HG03378 (cell line): ENCODE data around the gene CDHR3.
"Not testable (repeated sequence)": the region's sequence is repeated elsewhere in the genome, so short reads cannot be mapped to it uniquely, and the experiment has no call there.

ENCODE experiments used
- ATAC-seq: cut with Tn5 transposase; IDR thresholded peaks from one replicate; pipeline ENCODE4 v1.9.1; 2021; ENCODE audit warnings: mild to moderate bottlenecking, moderate library complexity; ENCODE audit not compliant: unreplicated experiment

Gene CDHR3

GRCh38 chr7:105990727-105991453, 27.8 kb downstream of the CDHR3 start:
- no peak for ATAC-seq

GRCh38 chr7:105992905-105993304, 29.8 kb downstream of the CDHR3 start:
- ATAC-seq: no peak

GRCh38 chr7:105996860-105997737, 34.0 kb downstream of the CDHR3 start:
- no peak for ATAC-seq

- no peak for ATAC-seq
These were observed 36.2 kb downstream of the CDHR3 start for GRCh38 chr7:105999256-105999655.

- no peak for ATAC-seq
These were observed 38.1 kb downstream of the CDHR3 start for GRCh38 chr7:106001196-106001595.

GRCh38 chr7:106001886-106002285, 38.8 kb downstream of the CDHR3 start:
- ATAC-seq: no peak

GRCh38 chr7:106003525-106004064, 40.5 kb downstream of the CDHR3 start:
- no peak for ATAC-seq

- no peak for ATAC-seq
These were observed 43.8 kb downstream of the CDHR3 start for GRCh38 chr7:106006906-106007305.

GRCh38 chr7:106007796-106008195, 44.7 kb downstream of the CDHR3 start:
- not testable (repeated sequence) for ATAC-seq

- no peak for ATAC-seq
These were observed 46.6 kb downstream of the CDHR3 start for GRCh38 chr7:106009503-106010226.

GRCh38 chr7:106010331-106010730, 47.3 kb downstream of the CDHR3 start:
- ATAC-seq: no peak

GRCh38 chr7:106010866-106011265, 47.8 kb downstream of the CDHR3 start:
- no peak for ATAC-seq

- ATAC-seq: no peak
These were observed 49.1 kb downstream of the CDHR3 start for GRCh38 chr7:106012184-106012583.

GRCh38 chr7:106012935-106013439, 49.9 kb downstream of the CDHR3 start:
- no peak for ATAC-seq

GRCh38 chr7:106015381-106016218, 52.5 kb downstream of the CDHR3 start:
- ATAC-seq: no peak

GRCh38 chr7:106016331-106016730, 53.3 kb downstream of the CDHR3 start:
- ATAC-seq: no peak

- no peak for ATAC-seq
These were observed 54.6 kb downstream of the CDHR3 start for GRCh38 chr7:106017657-106018056.

- no peak for ATAC-seq
These were observed 55.8 kb downstream of the CDHR3 start for GRCh38 chr7:106018566-106019469.

- no peak for ATAC-seq
These were observed 56.4 kb downstream of the CDHR3 start for GRCh38 chr7:106019470-106019820.
